Fibroblast of skin of abdomen (primary cell): Measurements from ENCODE around the gene PPM1N.

Source experiments
- DNase-seq: peaks from one replicate; pipeline ENCODE4 v3.0.0-alpha.2; 2013

PPM1N gene

DNA sequence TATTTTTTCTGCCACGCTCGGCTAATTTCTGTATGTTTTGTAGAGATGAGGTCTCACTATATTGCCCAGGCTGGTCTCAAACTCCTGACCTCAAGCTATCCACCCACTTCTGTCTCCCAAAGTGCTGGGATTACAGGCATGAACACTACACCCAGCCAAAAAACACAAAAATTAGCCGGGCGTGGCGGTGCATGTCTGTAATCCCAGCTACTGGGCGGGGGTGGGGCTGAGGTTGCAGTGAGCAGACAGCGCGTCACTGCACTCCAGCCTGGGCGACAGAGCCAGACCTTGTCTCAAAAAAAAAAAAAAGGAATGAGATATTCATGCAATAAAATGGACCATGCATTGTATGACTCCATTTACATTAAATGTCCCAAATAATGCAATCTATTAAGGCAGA, 41.2 kb downstream of the PPM1N start:
- DNase-seq, result no peak

DNA sequence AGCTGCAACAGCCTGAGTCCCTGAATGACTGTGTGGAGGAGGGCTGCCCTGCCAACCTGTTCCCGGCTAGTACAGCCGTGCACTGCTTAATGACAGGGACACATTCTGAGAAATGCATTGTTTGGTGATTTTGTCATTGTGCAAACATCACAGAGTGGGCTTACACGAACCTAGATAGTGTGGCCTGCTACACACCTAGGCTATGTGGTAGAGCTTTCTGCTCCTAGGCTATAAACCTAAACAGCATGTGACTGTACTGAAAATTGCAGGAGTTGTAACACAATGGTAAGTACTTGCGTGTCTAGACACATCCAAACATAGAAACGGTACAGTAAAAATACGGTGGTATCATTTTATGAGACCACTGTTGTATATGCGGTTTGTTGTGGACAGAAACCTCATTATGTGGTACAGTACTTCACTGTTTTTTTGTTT, 44.0 kb downstream of the PPM1N start:
- DNase-seq, result no peak

DNA sequence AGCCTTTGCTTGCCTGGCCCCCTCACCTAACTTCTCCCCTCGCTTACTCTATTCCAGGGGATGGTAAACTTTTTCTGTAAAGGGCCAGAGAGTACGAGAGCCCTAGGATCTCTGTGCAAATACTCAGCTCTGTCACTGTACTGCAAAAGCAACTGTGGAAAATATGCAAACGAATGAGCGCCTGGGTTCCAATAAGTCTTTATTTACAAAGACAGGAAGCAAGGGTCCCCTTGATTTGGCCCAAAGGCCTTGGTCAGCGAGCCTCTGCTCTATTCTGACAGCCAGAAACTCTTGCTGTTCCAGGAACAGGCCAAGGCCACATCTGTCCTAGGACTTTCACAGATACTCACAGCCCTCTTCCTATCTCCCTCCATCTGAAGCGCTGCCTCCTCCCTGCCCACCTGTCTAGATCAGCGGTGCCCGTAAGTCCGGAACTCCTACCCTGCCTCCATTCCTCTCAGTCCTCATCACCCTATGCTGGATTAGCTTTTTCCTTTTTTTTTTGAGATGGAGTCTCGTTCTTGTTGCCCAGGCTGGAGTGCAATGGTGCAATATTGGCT, 49.0 kb downstream of the PPM1N start:
- DNase-seq, result no peak

DNA sequence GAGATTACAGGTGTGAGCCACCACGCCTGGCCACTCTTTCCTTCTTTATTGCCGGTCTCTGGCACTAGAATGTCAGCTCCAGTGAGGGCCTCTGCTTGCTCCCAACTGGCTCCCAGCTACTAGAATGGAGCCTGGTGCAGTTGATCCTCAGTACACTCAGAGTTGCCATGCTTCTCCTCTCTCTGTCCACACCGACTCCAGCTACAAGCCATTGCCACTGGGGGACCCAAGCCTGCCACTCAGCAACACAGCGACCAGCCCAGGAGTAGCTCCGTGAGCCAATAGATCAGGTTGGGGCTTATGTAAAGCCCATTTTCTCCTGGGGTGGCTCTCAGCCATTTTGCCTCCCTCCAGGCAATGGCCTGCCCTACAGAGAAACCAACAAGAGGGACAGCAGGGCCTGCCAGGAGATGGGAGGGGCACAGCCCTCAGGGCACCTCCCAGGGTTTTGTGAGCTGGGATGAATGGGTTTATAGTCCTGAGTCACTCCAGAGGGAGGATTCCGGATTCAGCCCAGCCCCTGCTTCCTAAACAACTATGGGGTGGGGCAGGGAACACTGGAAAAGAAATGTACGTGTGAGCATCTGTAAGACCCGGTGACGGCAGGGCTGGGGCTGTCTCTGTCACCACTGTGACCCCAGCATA, 49.8 kb downstream of the PPM1N start:
- DNase-seq, result peak; percentile 16
